Measurements from ENCODE around the gene PLK3.

GRCh38 chr1:44798481-44799365 is 1.5 kb upstream of the PLK3 start:
- no peak for TF ChIP-seq POLR2A (IDR thresholded peaks at IDR 0.05; ENCODE audit: low read length)
- TF ChIP-seq GATA1 (IDR thresholded peaks at IDR 0.05; ENCODE audit: low read depth, low read length): no peak

Measured in erythroblast (primary cell).